Right lobe of liver (tissue), 6 donors: ENCODE measurements around the gene ACE. TPM values are rescaled to one million over a fixed set of nuclear protein-coding genes. Genes with fewer than 3 reads are reported as not detected.

Source experiments
- ATAC-seq, 4 donors: fragments of 200-7000 bp; cut with Tn5 transposase; one replicate each; pipeline ENCODE4 v1.9.1; 2020; ENCODE audit warnings: mild to moderate bottlenecking in 4 of 4, moderate library complexity in 4 of 4
- DNase-seq, 3 donors: peaks; one replicate each; pipeline ENCODE4 v3.0.0-alpha.2; 2020
- H3K27ac ChIP-seq, 3 donors: fragments of 200-600 bp; one replicate each; pipeline ENCODE4 v1.8.0; 2022
- H3K27me3 ChIP-seq, 2 donors: fragments of 200-600 bp; one replicate each; pipeline ENCODE4 v1.8.0; 2022
- H3K36me3 ChIP-seq, 4 donors: fragments of 200-600 bp; sonication (generic) in 1 of 4; one replicate each; pipeline versions ENCODE4 v1.5.1 to v1.8.0; 2017 to 2022; ENCODE audit warnings: control low read depth in 1 of 4
- H3K4me1 ChIP-seq, 4 donors: fragments of 200-600 bp; sonication (generic) in 1 of 4; one replicate each; pipeline versions ENCODE4 v1.5.1 to v1.8.0; 2017 to 2022; ENCODE audit warnings: control low read depth in 1 of 4
- H3K4me3 ChIP-seq, 3 donors: fragments of 200-600 bp; one replicate each; pipeline ENCODE4 v1.8.0; 2022
- H3K9me3 ChIP-seq, 4 donors: fragments of 200-600 bp; sonication (generic) in 1 of 4; one replicate each; pipeline versions ENCODE4 v1.5.1 to v1.8.0; 2017 to 2022; ENCODE audit warnings: control low read depth in 1 of 4
- CTCF ChIP-seq, 4 donors: fragments of 200-600 bp in 3 of 4; fragments of 450-650 bp in 1 of 4; IDR thresholded peaks; one replicate each; pipeline versions ENCODE4 v1.5.1 to v1.8.0; 2016 to 2022; ENCODE audit warnings: antibody characterized with exemption in 4 of 4, mild to moderate bottlenecking in 2 of 4
- POLR2A ChIP-seq: fragments of 450-650 bp; IDR thresholded peaks from one replicate; pipeline ENCODE4 v1.6.1; 2017; ENCODE audit warnings: antibody characterized with exemption, mild to moderate bottlenecking
- WGBS: methylation state at CpG from one replicate; pipeline ENCODE4 v1.1.6; 2018; ENCODE audit warnings: low coverage, low lambda C conversion rate; ENCODE audit not compliant: insufficient coverage; ENCODE audit errors: missing lambda C conversion rate; 5-methylcytosine and 5-hydroxymethylcytosine counted together
- intact Hi-C, 2 donors: fragments of 100-400 bp; cut with DNase I; formaldehyde crosslinking; loops; one replicate each; pipeline versions ENCODE4 v1.11.2 to v1.14.1; 2022
- total RNA-seq, 6 experiments: library from RNA; depleted of rRNA in 2 of 6; stranded (reverse); fragments of >200 nt in 2 of 6; fragmentation: NEBNext Ultra II Directional in 3 of 6; extraction: Animal tissue kit (Norgen Biotek cat#: 25700) in 3 of 6; gene quantifications; one replicate each; pipeline versions ENCODE4 v1.1.0 to v1.2.4, GENCODE V29; 2016 to 2023
- donor health status: DM: no; HTN: yes; CAD: no.
- donor health status: DM: no; HTN: no; CAD: no.
- donor health status: DM: no; HTN: no; CAD: no.
- donor health status: DM: no; HTN: yes; CAD: no.
- donor health status: DM: no; HTN: yes; CAD: no.

The ACE gene
- total RNA-seq, 6 experiments from 2014 or later = 0.75 to 9.4 (median 5.1) TPM

- WGBS = 79% methylated on average over 10 of the region's 17 CpGs
- DNase-seq (peak in 1 of 3 donors; percentile 40), ATAC-seq (no peak)
- no peak overlapping the region for H3K27ac ChIP-seq
- H3K4me3 ChIP-seq = no peak overlapping the region
- H3K9me3 ChIP-seq = no peaks in the 10 kb centered on the region
- H3K27me3 ChIP-seq = peaks cover 0 to 10% of the 10 kb centered on the region in 2 donors
- TF ChIP-seq POLR2A (no peak), CTCF (IDR thresholded peaks at IDR 0.05) (no peak)
- no peaks in the 10 kb centered on the region for H3K4me1 ChIP-seq
- intact Hi-C loops = no loop called here
- no peaks in the 10 kb centered on the region for H3K36me3 ChIP-seq
Observed at GRCh38 chr17:63534078-63534570, 57.3 kb downstream of the ACE start.

- intact Hi-C loops = no loop called here
- DNase-seq = peak in 1 of 3 donors; percentile 39
- ATAC-seq = no peak
- no peak overlapping the region for H3K4me3 ChIP-seq
- no peaks in the 10 kb centered on the region for H3K36me3 ChIP-seq
- no peak for TF ChIP-seq CTCF (IDR thresholded peaks at IDR 0.05)
- no peak for TF ChIP-seq POLR2A
- 89% methylated on average over 11 of the region's 13 CpGs for WGBS
- H3K9me3 ChIP-seq = no peaks in the 10 kb centered on the region
- no peak overlapping the region for H3K27ac ChIP-seq
- no peaks in the 10 kb centered on the region for H3K4me1 ChIP-seq
- peaks cover 0 to 10% of the 10 kb centered on the region in 2 donors for H3K27me3 ChIP-seq
Observed at GRCh38 chr17:63534816-63535455, 58.1 kb downstream of the ACE start.

- 97% methylated on average over 18 of the region's 24 CpGs for WGBS
- Histone ChIP-seq H3K27me3 (peaks cover 0 to 10% of the 10 kb centered on the region in 2 donors), H3K9me3 (no peaks in the 10 kb centered on the region), H3K36me3 (no peaks in the 10 kb centered on the region), H3K4me3 (no peak overlapping the region), H3K27ac (no peak overlapping the region), H3K4me1 (no peaks in the 10 kb centered on the region)
- TF ChIP-seq POLR2A = no peak
- no peak for TF ChIP-seq CTCF (IDR thresholded peaks at IDR 0.05)
- intact Hi-C loops = no loop called here
- peak in 1 of 3 donors; percentile 51 for DNase-seq
- no peak for ATAC-seq
Observed at GRCh38 chr17:63535640-63536039, 58.8 kb downstream of the ACE start.

GRCh38 chr17:63537001-63537400 lies 60.1 kb downstream of the ACE start:
- Histone ChIP-seq H3K27me3 (peaks cover 0 to 10% of the 10 kb centered on the region in 2 donors), H3K9me3 (no peaks in the 10 kb centered on the region), H3K36me3 (no peaks in the 10 kb centered on the region), H3K4me1 (no peaks in the 10 kb centered on the region), H3K4me3 (no peak overlapping the region), H3K27ac (no peak overlapping the region)
- ATAC-seq = no peak
- 86% methylated on average over 4 of the region's 4 CpGs for WGBS
- intact Hi-C loops = no loop called here
- peak in 1 of 3 donors; percentile 22 for DNase-seq
- TF ChIP-seq CTCF (IDR thresholded peaks at IDR 0.05) (no peak), POLR2A (no peak)
